Measurements from ENCODE around the gene CLDN24. TPM values are rescaled to one million over a fixed set of nuclear protein-coding genes. Genes with fewer than 3 reads are reported as not detected.

Gene CLDN24
- total RNA-seq, 1 donor, result not detected

- no peak overlapping the region for H3K4me3 ChIP-seq (ENCODE audit: insufficient read depth, low read length)
- H3K4me1 ChIP-seq (ENCODE audit: insufficient read depth, low read length), result no peaks in the 10 kb centered on the region
- no peak overlapping the region for H3K27ac ChIP-seq (ENCODE audit: low read depth, low read length)
- no peaks in the 10 kb centered on the region for H4K20me1 ChIP-seq (ENCODE audit: insufficient read depth, low read length)
- no peaks in the 10 kb centered on the region for H3K79me2 ChIP-seq (ENCODE audit: insufficient read depth, low read length)
- H2AFZ ChIP-seq (ENCODE audit: low read length), result no peak overlapping the region
- no peaks in the 10 kb centered on the region for H3K9me3 ChIP-seq (ENCODE audit: low read depth, low read length)
- no peak overlapping the region for H3K4me2 ChIP-seq (ENCODE audit: insufficient read depth, low read length)
- TF ChIP-seq CTCF (IDR thresholded peaks at IDR 0.05; ENCODE audit: extremely low read depth, low read depth, low read length), result no peak
- no peaks in the 10 kb centered on the region for H3K27me3 ChIP-seq (ENCODE audit: insufficient read depth, low read length)
- H3K36me3 ChIP-seq (ENCODE audit: insufficient read depth, low read length), result peaks cover 35% of the 10 kb centered on the region
- no peak for DNase-seq (ENCODE audit: insufficient read length, low spot score, missing footprints)
Measured at GRCh38 chr4:183300070-183300469, 22.2 kb downstream of the CLDN24 start.

- Histone ChIP-seq H3K4me2 (ENCODE audit: insufficient read depth, low read length) (no peak overlapping the region), H3K27me3 (ENCODE audit: insufficient read depth, low read length) (no peaks in the 10 kb centered on the region), H3K9me3 (ENCODE audit: low read depth, low read length) (no peaks in the 10 kb centered on the region), H3K36me3 (ENCODE audit: insufficient read depth, low read length) (peaks cover 33% of the 10 kb centered on the region), H3K79me2 (ENCODE audit: insufficient read depth, low read length) (no peaks in the 10 kb centered on the region), H3K27ac (ENCODE audit: low read depth, low read length) (no peak overlapping the region), H2AFZ (ENCODE audit: low read length) (no peak overlapping the region), H3K4me1 (ENCODE audit: insufficient read depth, low read length) (no peaks in the 10 kb centered on the region), H3K4me3 (ENCODE audit: insufficient read depth, low read length) (no peak overlapping the region), H4K20me1 (ENCODE audit: insufficient read depth, low read length) (no peaks in the 10 kb centered on the region)
- TF ChIP-seq CTCF (IDR thresholded peaks at IDR 0.05; ENCODE audit: extremely low read depth, low read depth, low read length), result no peak
- DNase-seq (ENCODE audit: insufficient read length, low spot score, missing footprints), result no peak
Measured at GRCh38 chr4:183299464-183299863, 22.8 kb downstream of the CLDN24 start.

GRCh38 chr4:183297675-183298074, 24.6 kb downstream of the CLDN24 start:
- Histone ChIP-seq H4K20me1 (ENCODE audit: insufficient read depth, low read length) (no peaks in the 10 kb centered on the region), H3K4me2 (ENCODE audit: insufficient read depth, low read length) (no peak overlapping the region), H3K9me3 (ENCODE audit: low read depth, low read length) (no peaks in the 10 kb centered on the region), H3K27ac (ENCODE audit: low read depth, low read length) (no peak overlapping the region), H3K79me2 (ENCODE audit: insufficient read depth, low read length) (no peaks in the 10 kb centered on the region), H3K36me3 (ENCODE audit: insufficient read depth, low read length) (peaks cover 33% of the 10 kb centered on the region), H3K4me1 (ENCODE audit: insufficient read depth, low read length) (no peaks in the 10 kb centered on the region), H2AFZ (ENCODE audit: low read length) (no peak overlapping the region), H3K4me3 (ENCODE audit: insufficient read depth, low read length) (no peak overlapping the region), H3K27me3 (ENCODE audit: insufficient read depth, low read length) (no peaks in the 10 kb centered on the region)
- no peak for DNase-seq (ENCODE audit: insufficient read length, low spot score, missing footprints)
- no peak for TF ChIP-seq CTCF (IDR thresholded peaks at IDR 0.05; ENCODE audit: extremely low read depth, low read depth, low read length)

GRCh38 chr4:183295711-183296110, 26.5 kb downstream of the CLDN24 start:
- no peak for DNase-seq (ENCODE audit: insufficient read length, low spot score, missing footprints)
- H3K79me2 ChIP-seq (ENCODE audit: insufficient read depth, low read length), result no peaks in the 10 kb centered on the region
- H3K27me3 ChIP-seq (ENCODE audit: insufficient read depth, low read length), result no peaks in the 10 kb centered on the region
- H3K4me3 ChIP-seq (ENCODE audit: insufficient read depth, low read length), result no peak overlapping the region
- no peaks in the 10 kb centered on the region for H3K9me3 ChIP-seq (ENCODE audit: low read depth, low read length)
- H3K4me2 ChIP-seq (ENCODE audit: insufficient read depth, low read length), result no peak overlapping the region
- no peak overlapping the region for H3K27ac ChIP-seq (ENCODE audit: low read depth, low read length)
- no peak overlapping the region for H2AFZ ChIP-seq (ENCODE audit: low read length)
- H3K4me1 ChIP-seq (ENCODE audit: insufficient read depth, low read length), result no peaks in the 10 kb centered on the region
- no peaks in the 10 kb centered on the region for H4K20me1 ChIP-seq (ENCODE audit: insufficient read depth, low read length)
- peaks cover 37% of the 10 kb centered on the region for H3K36me3 ChIP-seq (ENCODE audit: insufficient read depth, low read length)
- no peak for TF ChIP-seq CTCF (IDR thresholded peaks at IDR 0.05; ENCODE audit: extremely low read depth, low read depth, low read length)

Data from osteoblast (primary cell).